ENCODE data around the gene RIN3. TPM values are rescaled to one million over a fixed set of nuclear protein-coding genes. Genes with fewer than 3 reads are reported as not detected.

RIN3 gene
- total RNA-seq, 1 donor, result 7.3 TPM

- no peak for TF ChIP-seq CTCF (IDR thresholded peaks at IDR 0.05; ENCODE audit: insufficient read depth, low read depth, low read length)
- H3K4me3 ChIP-seq (ENCODE audit: low read depth, low read length), result no peak overlapping the region
- DNase-seq (ENCODE audit: low read depth), result no peak
Observed at GRCh38 chr14:92653162-92653651, 139.6 kb downstream of the RIN3 start.

- no peak for DNase-seq (ENCODE audit: low read depth)
- H3K4me3 ChIP-seq (ENCODE audit: low read depth, low read length), result no peak overlapping the region
- TF ChIP-seq CTCF (IDR thresholded peaks at IDR 0.05; ENCODE audit: insufficient read depth, low read depth, low read length), result no peak
Observed at GRCh38 chr14:92654239-92654901, 140.8 kb downstream of the RIN3 start.

- no peak for TF ChIP-seq CTCF (IDR thresholded peaks at IDR 0.05; ENCODE audit: insufficient read depth, low read depth, low read length)
- peak; percentile 48 for DNase-seq (ENCODE audit: low read depth)
- no peak overlapping the region for H3K4me3 ChIP-seq (ENCODE audit: low read depth, low read length)
Observed at GRCh38 chr14:92655419-92656201, 142.0 kb downstream of the RIN3 start.

- DNase-seq (ENCODE audit: low read depth), result no peak
- no peak overlapping the region for H3K4me3 ChIP-seq (ENCODE audit: low read depth, low read length)
- peak; percentile 21 for TF ChIP-seq CTCF (IDR thresholded peaks at IDR 0.05; ENCODE audit: insufficient read depth, low read depth, low read length)
Observed at GRCh38 chr14:92656306-92657081, 142.9 kb downstream of the RIN3 start.

- H3K4me3 ChIP-seq (ENCODE audit: low read depth, low read length), result no peak overlapping the region
- DNase-seq (ENCODE audit: low read depth), result no peak
- TF ChIP-seq CTCF (IDR thresholded peaks at IDR 0.05; ENCODE audit: insufficient read depth, low read depth, low read length), result no peak
Observed at GRCh38 chr14:92657457-92658142, 144.0 kb downstream of the RIN3 start.

GRCh38 chr14:92658160-92658559 lies 144.6 kb downstream of the RIN3 start:
- DNase-seq (ENCODE audit: low read depth), result no peak
- no peak for TF ChIP-seq CTCF (IDR thresholded peaks at IDR 0.05; ENCODE audit: insufficient read depth, low read depth, low read length)
- no peak overlapping the region for H3K4me3 ChIP-seq (ENCODE audit: low read depth, low read length)

Data from fibroblast of villous mesenchyme (primary cell).